NCI-H446 treated with DMSO at 0.1 percent for 48 hours (cell line): ENCODE results near the gene DDB1.

ENCODE experiments used
- DNase-seq: peaks from one replicate; lab custom pipeline; 2025; lab: John Stamatoyannopoulos, UW

Gene DDB1

GRCh38 chr11:61336171-61336935, 3.4 kb upstream of the DDB1 start:
- DNase-seq = peak; percentile 44

- DNase-seq = no peak
Measured at GRCh38 chr11:61335355-61335710, 2.4 kb upstream of the DDB1 start.

- DNase-seq = no peak
Measured at GRCh38 chr11:61334434-61335354, 1.8 kb upstream of the DDB1 start.

GRCh38 chr11:61333550-61334433, 887 bp upstream of the DDB1 start:
- DNase-seq = no peak

GRCh38 chr11:61332281-61332796, 566 bp downstream of the DDB1 start:
- no peak for DNase-seq

GRCh38 chr11:61331651-61332050, 1.3 kb downstream of the DDB1 start:
- DNase-seq = no peak

- DNase-seq = no peak
Measured at GRCh38 chr11:61329871-61330270, 3.0 kb downstream of the DDB1 start.

GRCh38 chr11:61328351-61328750, 4.6 kb downstream of the DDB1 start:
- DNase-seq = no peak

- DNase-seq = no peak
Measured at GRCh38 chr11:61327669-61328071, 5.2 kb downstream of the DDB1 start.

GRCh38 chr11:61325649-61326414, 7.1 kb downstream of the DDB1 start:
- DNase-seq = peak; percentile 58

GRCh38 chr11:61315260-61315659, 17.6 kb downstream of the DDB1 start:
- no peak for DNase-seq

GRCh38 chr11:61310749-61311148, 22.2 kb downstream of the DDB1 start:
- DNase-seq = no peak

- no peak for DNase-seq
Measured at GRCh38 chr11:61309739-61310138, 23.2 kb downstream of the DDB1 start.

GRCh38 chr11:61309141-61309540, 23.8 kb downstream of the DDB1 start:
- DNase-seq = no peak

- no peak for DNase-seq
Measured at GRCh38 chr11:61307354-61307753, 25.6 kb downstream of the DDB1 start.

GRCh38 chr11:61306221-61306620, 26.7 kb downstream of the DDB1 start:
- no peak for DNase-seq

- no peak for DNase-seq
Measured at GRCh38 chr11:61305417-61305816, 27.5 kb downstream of the DDB1 start.

GRCh38 chr11:61303725-61304124, 29.2 kb downstream of the DDB1 start:
- DNase-seq = no peak

GRCh38 chr11:61302550-61302949, 30.4 kb downstream of the DDB1 start:
- no peak for DNase-seq

GRCh38 chr11:61298663-61299244, 34.2 kb downstream of the DDB1 start:
- no peak for DNase-seq

- DNase-seq = no peak
Measured at GRCh38 chr11:61297746-61298145, 35.2 kb downstream of the DDB1 start.
